ENCODE data around the gene SYNGR1.
"Not testable (repeated sequence)": the region's sequence is repeated elsewhere in the genome, so short reads cannot be mapped to it uniquely, and the experiment has no call there.

Gene SYNGR1

GRCh38 chr22:39352306-39352891, 2.6 kb downstream of the SYNGR1 start:
- WGBS (ENCODE audit: insufficient coverage, insufficient read length): no CpG with 5 or more reads among the region's 7 CpGs
- Histone ChIP-seq H3K36me3 (ENCODE audit: control insufficient read depth, insufficient read depth, low read length) (no peaks in the 10 kb centered on the region), H3K9me3 (ENCODE audit: control insufficient read depth, insufficient read depth, low read length) (no peaks in the 10 kb centered on the region), H3K4me1 (ENCODE audit: control insufficient read depth, insufficient read depth, low read length) (peaks cover 10% of the 10 kb centered on the region), H3K27ac (ENCODE audit: low read length) (no peak overlapping the region), H3K4me3 (ENCODE audit: low read length) (no peak overlapping the region), H3K27me3 (ENCODE audit: control insufficient read depth, insufficient read depth, low read length) (no peaks in the 10 kb centered on the region)
- DNase-seq (ENCODE audit: low read depth, low spot score): no peak

GRCh38 chr22:39353346-39353745, 3.6 kb downstream of the SYNGR1 start:
- H3K27me3 ChIP-seq (ENCODE audit: control insufficient read depth, insufficient read depth, low read length): no peaks in the 10 kb centered on the region
- peaks cover 10% of the 10 kb centered on the region for H3K4me1 ChIP-seq (ENCODE audit: control insufficient read depth, insufficient read depth, low read length)
- WGBS (ENCODE audit: insufficient coverage, insufficient read length): no CpG with 5 or more reads among the region's 9 CpGs
- no peak for DNase-seq (ENCODE audit: low read depth, low spot score)
- H3K27ac ChIP-seq (ENCODE audit: low read length): no peak overlapping the region
- no peak overlapping the region for H3K4me3 ChIP-seq (ENCODE audit: low read length)
- H3K9me3 ChIP-seq (ENCODE audit: control insufficient read depth, insufficient read depth, low read length): no peaks in the 10 kb centered on the region
- no peaks in the 10 kb centered on the region for H3K36me3 ChIP-seq (ENCODE audit: control insufficient read depth, insufficient read depth, low read length)

DNA sequence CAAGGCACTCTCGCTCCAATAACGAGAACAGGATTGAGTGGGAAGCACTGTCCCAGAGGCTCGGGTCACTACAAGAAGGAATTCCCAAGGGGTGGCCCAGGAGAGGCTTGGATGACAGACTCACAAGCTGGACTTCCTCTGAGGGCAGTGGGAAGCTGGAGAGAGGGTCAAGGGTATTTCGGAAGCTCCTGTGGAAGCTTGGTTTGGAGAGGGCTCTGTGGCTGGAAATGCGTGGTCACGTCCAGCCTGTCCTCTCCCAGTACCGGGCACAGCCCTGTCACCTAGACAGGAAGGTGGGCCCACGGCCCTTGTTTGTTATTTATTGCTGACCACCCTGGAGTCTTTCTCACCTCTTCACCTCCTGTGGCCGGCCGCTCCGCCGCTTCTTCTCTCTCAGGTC, 5.3 kb downstream of the SYNGR1 start:
- H3K4me3 ChIP-seq (ENCODE audit: low read length): no peak overlapping the region
- no CpG with 5 or more reads among the region's 12 CpGs for WGBS (ENCODE audit: insufficient coverage, insufficient read length)

DNA sequence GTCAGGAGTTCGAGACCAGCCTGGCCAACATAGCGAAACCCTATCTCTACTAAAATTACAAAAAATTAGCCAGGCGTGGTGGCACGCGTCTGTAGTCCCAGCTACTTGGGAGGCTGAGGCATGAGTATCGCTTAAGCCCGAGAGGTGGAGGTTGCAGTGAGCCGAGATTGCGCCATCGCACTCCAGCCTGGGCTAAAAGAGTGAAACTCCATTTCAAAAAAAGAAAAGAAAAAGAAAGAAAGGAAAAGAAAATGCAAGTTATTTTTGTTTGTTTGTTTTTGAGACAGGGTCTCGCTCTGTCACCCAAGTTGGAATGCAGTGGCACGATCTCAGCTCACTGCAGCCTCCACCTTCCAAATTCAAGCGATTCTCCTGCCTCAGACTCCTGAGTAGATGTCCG, 6.0 kb downstream of the SYNGR1 start:
- not testable (repeated sequence) for H3K36me3 ChIP-seq (ENCODE audit: control insufficient read depth, insufficient read depth, low read length); H3K9me3 ChIP-seq (ENCODE audit: control insufficient read depth, insufficient read depth, low read length); DNase-seq (ENCODE audit: low read depth, low spot score); H3K27me3 ChIP-seq (ENCODE audit: control insufficient read depth, insufficient read depth, low read length); H3K4me3 ChIP-seq (ENCODE audit: low read length); H3K27ac ChIP-seq (ENCODE audit: low read length); H3K4me1 ChIP-seq (ENCODE audit: control insufficient read depth, insufficient read depth, low read length)
- WGBS (ENCODE audit: insufficient coverage, insufficient read length): no CpG with 5 or more reads among the region's 14 CpGs

More for the DNA sequence above, 5.3 kb downstream of the SYNGR1 start:
- no peak for DNase-seq (ENCODE audit: low read depth, low spot score)
- Histone ChIP-seq H3K27ac (ENCODE audit: low read length) (no peak overlapping the region), H3K9me3 (ENCODE audit: control insufficient read depth, insufficient read depth, low read length) (no peaks in the 10 kb centered on the region), H3K4me1 (ENCODE audit: control insufficient read depth, insufficient read depth, low read length) (peaks cover 7% of the 10 kb centered on the region), H3K36me3 (ENCODE audit: control insufficient read depth, insufficient read depth, low read length) (no peaks in the 10 kb centered on the region), H3K27me3 (ENCODE audit: control insufficient read depth, insufficient read depth, low read length) (no peaks in the 10 kb centered on the region)

DNA sequence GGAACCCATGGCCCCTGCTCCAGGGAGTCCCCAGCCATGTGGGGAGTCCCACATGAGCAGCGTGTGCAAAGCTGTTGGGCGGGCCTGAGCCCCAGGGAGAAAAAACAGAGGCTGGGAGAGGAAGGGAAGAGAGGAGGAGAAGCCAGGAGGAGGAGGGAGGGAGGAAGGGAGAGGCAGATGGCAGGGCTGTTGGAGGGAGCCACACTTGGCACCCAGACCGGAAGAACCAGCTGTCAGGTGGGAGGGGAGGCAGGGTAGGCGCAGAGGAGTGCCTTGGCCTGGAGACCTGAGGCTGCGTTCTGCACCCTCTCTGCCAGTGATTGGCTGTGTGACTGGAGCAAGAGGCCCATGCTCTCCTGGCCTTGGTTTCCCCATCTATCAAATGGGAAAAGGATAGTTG, 6.7 kb downstream of the SYNGR1 start:
- no peaks in the 10 kb centered on the region for H3K27me3 ChIP-seq (ENCODE audit: control insufficient read depth, insufficient read depth, low read length)
- no peak for DNase-seq (ENCODE audit: low read depth, low spot score)
- H3K27ac ChIP-seq (ENCODE audit: low read length): no peak overlapping the region
- H3K4me1 ChIP-seq (ENCODE audit: control insufficient read depth, insufficient read depth, low read length): peaks cover 9% of the 10 kb centered on the region
- WGBS (ENCODE audit: insufficient coverage, insufficient read length): no CpG with 5 or more reads among the region's 5 CpGs
- no peaks in the 10 kb centered on the region for H3K9me3 ChIP-seq (ENCODE audit: control insufficient read depth, insufficient read depth, low read length)
- no peak overlapping the region for H3K4me3 ChIP-seq (ENCODE audit: low read length)
- no peaks in the 10 kb centered on the region for H3K36me3 ChIP-seq (ENCODE audit: control insufficient read depth, insufficient read depth, low read length)

DNA sequence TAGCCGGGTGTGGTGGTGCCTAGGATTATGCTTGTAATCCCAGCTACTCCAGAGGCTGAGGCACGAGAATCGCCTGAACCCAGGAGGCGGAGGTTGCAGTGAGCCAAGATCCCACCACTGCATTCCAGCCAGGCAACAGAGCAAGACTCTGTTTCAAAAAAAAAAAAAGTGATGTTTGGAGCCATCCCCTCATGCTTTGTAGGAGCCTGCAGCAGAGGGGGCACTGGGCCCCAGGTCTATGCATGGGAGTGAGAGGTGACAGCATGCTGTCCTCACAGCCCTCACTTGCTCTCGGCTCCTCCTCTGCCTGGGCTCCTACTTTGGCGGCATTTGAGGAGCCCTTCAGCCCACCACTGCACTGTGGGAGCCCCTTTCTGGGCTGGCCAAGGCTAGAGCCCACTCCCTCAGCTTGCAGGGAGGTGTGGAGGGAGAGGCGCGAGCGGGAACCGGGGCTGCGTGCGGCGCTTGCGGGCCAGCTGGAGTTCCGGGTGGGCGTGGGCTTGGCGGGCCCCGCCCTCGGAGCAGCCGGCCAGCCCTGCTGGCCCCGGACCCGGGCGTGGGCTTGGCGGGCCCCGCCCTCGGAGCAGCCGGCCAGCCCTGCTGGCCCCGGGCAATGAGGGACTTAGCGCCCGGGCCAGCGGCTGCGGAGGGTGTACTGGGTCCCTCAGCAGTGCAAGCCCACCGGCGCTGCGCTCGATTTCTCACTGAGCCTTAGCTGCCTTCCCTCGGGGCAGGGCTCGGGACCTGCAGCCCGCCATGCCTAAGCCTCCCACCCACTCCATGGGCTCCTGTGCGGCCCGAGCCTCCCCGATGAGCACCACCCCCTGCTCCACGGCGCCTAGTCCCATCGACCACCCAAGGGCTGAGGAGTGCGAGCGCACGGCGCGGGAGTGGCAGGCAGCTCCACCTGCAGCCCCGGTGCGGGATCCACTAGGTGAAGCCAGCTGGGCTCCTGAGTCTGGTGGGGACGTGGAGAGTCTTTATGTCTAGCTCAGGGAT, 7.6 kb downstream of the SYNGR1 start:
- WGBS (ENCODE audit: insufficient coverage, insufficient read length): no CpG with 5 or more reads among the region's 53 CpGs
- H3K27ac ChIP-seq (ENCODE audit: low read length); H3K4me1 ChIP-seq (ENCODE audit: control insufficient read depth, insufficient read depth, low read length); H3K27me3 ChIP-seq (ENCODE audit: control insufficient read depth, insufficient read depth, low read length); H3K36me3 ChIP-seq (ENCODE audit: control insufficient read depth, insufficient read depth, low read length); H3K9me3 ChIP-seq (ENCODE audit: control insufficient read depth, insufficient read depth, low read length); H3K4me3 ChIP-seq (ENCODE audit: low read length); DNase-seq (ENCODE audit: low read depth, low spot score): not testable (repeated sequence)

DNA sequence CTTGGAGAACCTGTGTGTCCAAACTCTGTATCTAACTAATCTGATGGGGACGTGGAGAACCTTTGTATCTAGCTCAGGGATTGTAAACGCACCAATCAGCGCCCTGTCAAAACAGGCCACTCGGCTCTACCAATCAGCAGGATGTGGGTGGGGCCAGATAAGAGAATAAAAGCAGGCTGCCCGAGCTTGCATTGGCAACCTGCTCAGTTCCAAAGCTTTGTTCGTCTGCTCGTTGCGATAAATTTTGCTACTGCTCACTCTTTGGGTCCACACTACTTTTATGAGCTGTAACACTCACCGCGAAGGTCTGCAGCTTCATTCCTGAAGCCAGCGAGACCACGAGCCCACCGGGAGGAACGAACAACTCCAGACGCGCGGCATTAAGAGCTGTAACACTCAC, 8.4 kb downstream of the SYNGR1 start:
- H3K27me3 ChIP-seq (ENCODE audit: control insufficient read depth, insufficient read depth, low read length); DNase-seq (ENCODE audit: low read depth, low spot score); H3K36me3 ChIP-seq (ENCODE audit: control insufficient read depth, insufficient read depth, low read length); H3K27ac ChIP-seq (ENCODE audit: low read length); H3K9me3 ChIP-seq (ENCODE audit: control insufficient read depth, insufficient read depth, low read length); H3K4me1 ChIP-seq (ENCODE audit: control insufficient read depth, insufficient read depth, low read length); H3K4me3 ChIP-seq (ENCODE audit: low read length): not testable (repeated sequence)
- WGBS (ENCODE audit: insufficient coverage, insufficient read length): no CpG with 5 or more reads among the region's 17 CpGs

- H3K4me1 ChIP-seq (ENCODE audit: control insufficient read depth, insufficient read depth, low read length): peaks cover 7% of the 10 kb centered on the region
- WGBS (ENCODE audit: insufficient coverage, insufficient read length): no CpG with 5 or more reads among the region's 9 CpGs
- H3K27me3 ChIP-seq (ENCODE audit: control insufficient read depth, insufficient read depth, low read length): no peaks in the 10 kb centered on the region
- DNase-seq (ENCODE audit: low read depth, low spot score): no peak
- H3K36me3 ChIP-seq (ENCODE audit: control insufficient read depth, insufficient read depth, low read length): no peaks in the 10 kb centered on the region
- no peak overlapping the region for H3K4me3 ChIP-seq (ENCODE audit: low read length)
- H3K9me3 ChIP-seq (ENCODE audit: control insufficient read depth, insufficient read depth, low read length): no peaks in the 10 kb centered on the region
- H3K27ac ChIP-seq (ENCODE audit: low read length): no peak overlapping the region
Measured at GRCh38 chr22:39359659-39360195, 9.9 kb downstream of the SYNGR1 start.

GRCh38 chr22:39360242-39360641, 10.5 kb downstream of the SYNGR1 start:
- DNase-seq (ENCODE audit: low read depth, low spot score): no peak
- Histone ChIP-seq H3K27me3 (ENCODE audit: control insufficient read depth, insufficient read depth, low read length) (no peaks in the 10 kb centered on the region), H3K36me3 (ENCODE audit: control insufficient read depth, insufficient read depth, low read length) (no peaks in the 10 kb centered on the region), H3K4me1 (ENCODE audit: control insufficient read depth, insufficient read depth, low read length) (peaks cover 7% of the 10 kb centered on the region), H3K27ac (ENCODE audit: low read length) (no peak overlapping the region), H3K4me3 (ENCODE audit: low read length) (no peak overlapping the region), H3K9me3 (ENCODE audit: control insufficient read depth, insufficient read depth, low read length) (no peaks in the 10 kb centered on the region)
- no CpG with 5 or more reads among the region's 18 CpGs for WGBS (ENCODE audit: insufficient coverage, insufficient read length)

DNA sequence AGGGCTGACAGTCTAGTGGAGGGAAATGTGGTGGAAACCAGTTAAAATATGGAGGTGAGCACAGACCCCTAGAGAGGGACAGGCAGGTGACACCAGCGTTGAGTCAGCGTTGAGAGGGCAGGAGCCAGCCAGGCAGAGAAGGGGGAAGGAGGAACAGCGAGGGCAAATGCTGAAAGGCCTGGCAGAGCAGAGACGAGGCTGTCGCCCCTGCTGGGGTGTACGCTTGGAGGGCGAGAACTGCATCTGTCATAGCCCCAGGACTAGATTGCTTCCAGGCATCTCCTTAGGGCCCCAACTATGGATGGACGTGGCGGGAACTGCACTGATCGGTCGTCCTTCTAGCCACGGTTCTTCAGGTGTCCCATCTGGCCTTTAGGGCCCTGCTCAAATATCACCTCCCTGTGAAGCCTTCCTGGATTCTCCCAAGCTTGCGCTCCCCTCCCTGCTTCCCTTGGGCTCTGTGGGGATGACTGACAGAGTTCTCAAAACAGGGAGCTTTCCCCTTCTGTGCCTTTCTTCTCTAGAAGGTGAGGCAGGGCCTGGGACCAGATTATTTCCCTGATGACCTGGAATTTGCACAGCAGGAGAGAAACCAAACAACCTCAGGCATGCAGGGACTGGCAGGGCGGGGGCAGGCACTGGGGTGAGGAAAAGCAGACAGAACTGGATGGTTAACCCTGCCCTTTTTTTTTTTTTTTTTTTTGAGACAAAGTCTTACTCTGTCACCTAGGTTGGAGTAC, 11.1 kb downstream of the SYNGR1 start:
- Histone ChIP-seq H3K27ac (ENCODE audit: low read length) (no peak overlapping the region), H3K9me3 (ENCODE audit: control insufficient read depth, insufficient read depth, low read length) (no peaks in the 10 kb centered on the region), H3K27me3 (ENCODE audit: control insufficient read depth, insufficient read depth, low read length) (no peaks in the 10 kb centered on the region), H3K4me1 (ENCODE audit: control insufficient read depth, insufficient read depth, low read length) (peaks cover 7% of the 10 kb centered on the region), H3K4me3 (ENCODE audit: low read length) (no peak overlapping the region), H3K36me3 (ENCODE audit: control insufficient read depth, insufficient read depth, low read length) (no peaks in the 10 kb centered on the region)
- no peak for DNase-seq (ENCODE audit: low read depth, low spot score)
- WGBS (ENCODE audit: insufficient coverage, insufficient read length): no CpG with 5 or more reads among the region's 14 CpGs
